NT2/D1 (cell line): ENCODE data around the gene KRTAP4-5.
"Not testable (repeated sequence)": the region's sequence is repeated elsewhere in the genome, so short reads cannot be mapped to it uniquely, and the experiment has no call there.

Experiments
- DNase-seq: peaks from one replicate; pipeline ENCODE4 v3.0.0-alpha.2; 2011; ENCODE audit warnings: low read depth, low spot score
- H3K27me3 ChIP-seq: 2 replicates; pipeline ENCODE4 v1.6.0; 2011; ENCODE audit warnings: mild to moderate bottlenecking; ENCODE audit not compliant: insufficient read length, insufficient read depth
- H3K36me3 ChIP-seq: 2 replicates; pipeline ENCODE4 v1.6.1; 2011; ENCODE audit warnings: mild to moderate bottlenecking, low read length, mixed read lengths; ENCODE audit not compliant: insufficient read depth, insufficient read length
- H3K4me1 ChIP-seq: 2 replicates; pipeline ENCODE4 v1.5.1; 2011; ENCODE audit not compliant: insufficient read depth, insufficient read length
- H3K4me3 ChIP-seq: 2 replicates; pipeline ENCODE4 v1.5.1; 2011; ENCODE audit warnings: low read depth; ENCODE audit not compliant: insufficient read length
- H3K9ac ChIP-seq: 2 replicates; pipeline ENCODE4 v1.6.0; 2011; ENCODE audit warnings: low read depth; ENCODE audit not compliant: insufficient read length
- H3K9me3 ChIP-seq: 2 replicates; pipeline ENCODE4 v1.5.1; 2011; ENCODE audit warnings: mild to moderate bottlenecking, low read length; ENCODE audit not compliant: insufficient read depth
- SUZ12 ChIP-seq: IDR thresholded peaks from 2 replicates; pipeline ENCODE4 v1.6.1; 2011; ENCODE audit not compliant: insufficient read length, insufficient read depth; ENCODE audit errors: extremely low read depth
- YY1 ChIP-seq: IDR thresholded peaks from 2 replicates; pipeline ENCODE4 v1.6.1; 2011; ENCODE audit not compliant: insufficient read length, insufficient read depth
- ZNF274 ChIP-seq: IDR thresholded peaks from 2 replicates; pipeline ENCODE4 v1.6.1; 2011; ENCODE audit warnings: mild to moderate bottlenecking, low read depth, low read length

The KRTAP4-5 gene

DNA sequence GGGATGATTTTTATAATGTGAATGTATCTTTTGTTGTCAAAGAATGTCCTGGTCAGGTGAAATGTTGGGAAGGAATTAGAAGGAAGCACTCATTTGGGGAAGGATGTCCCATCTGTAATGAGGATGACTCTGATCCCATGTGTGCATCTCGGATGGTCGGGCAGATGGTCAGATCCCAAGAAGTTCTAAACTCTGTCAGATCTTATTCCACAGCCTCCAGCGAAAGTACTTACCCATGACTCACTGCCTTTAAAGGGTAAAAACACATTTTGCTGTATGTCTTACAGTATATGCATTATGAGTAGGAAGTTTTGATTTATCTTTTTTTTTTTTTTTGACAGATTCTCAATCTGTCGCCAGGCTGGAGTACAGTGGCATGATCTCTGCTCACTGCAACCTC lies 30.9 kb downstream of the KRTAP4-5 start:
- DNase-seq: no peak
- TF ChIP-seq ZNF274 (no peak), SUZ12 (no peak), YY1 (no peak)
- H3K9me3 ChIP-seq: peaks cover 9% of the 10 kb centered on the region; the same call in 1 of the 2 replicates
- H3K27me3 ChIP-seq: no peaks in the 10 kb centered on the region
- H3K4me3 ChIP-seq: no peak overlapping the region
- no peak overlapping the region for H3K9ac ChIP-seq
- H3K4me1 ChIP-seq: peaks cover 2% of the 10 kb centered on the region
- no peaks in the 10 kb centered on the region for H3K36me3 ChIP-seq

DNA sequence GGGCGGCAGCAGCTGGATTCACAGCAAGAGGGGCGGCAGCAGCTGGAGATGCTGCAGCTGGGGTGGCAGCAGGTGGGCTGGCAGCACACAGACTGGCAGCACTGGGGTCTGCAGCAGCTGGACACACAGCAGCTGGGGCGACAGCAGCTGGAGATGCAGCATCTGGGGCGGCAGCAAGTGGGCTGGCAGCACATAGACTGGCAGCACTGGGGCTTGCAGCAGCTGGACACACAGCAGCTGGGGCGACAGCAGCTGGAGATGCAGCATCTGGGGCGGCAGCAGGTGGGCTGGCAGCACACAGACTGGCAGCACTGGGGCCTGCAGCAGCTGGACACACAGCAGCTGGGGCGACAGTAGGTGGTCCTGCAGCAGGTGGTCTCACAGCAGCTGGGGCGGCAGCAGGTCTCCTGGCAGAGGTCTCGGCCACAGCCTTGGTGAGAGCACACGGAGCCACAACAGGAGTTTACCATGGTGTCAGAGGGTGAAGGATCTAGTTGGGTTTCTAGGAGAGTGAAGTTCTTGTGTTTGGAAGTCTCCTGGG lies 31.7 kb downstream of the KRTAP4-5 start, which contains the start of gene KRTAP4-11:
TSS of gene KRTAP4-11 (minus strand) at position 528 of the 541 bp plus-strand sequence. CDS start at position 470, 58 bp downstream.
- H3K9me3 ChIP-seq: peaks cover 17% of the 10 kb centered on the region
- DNase-seq, H3K9ac ChIP-seq, H3K27me3 ChIP-seq, H3K4me1 ChIP-seq, H3K4me3 ChIP-seq, H3K36me3 ChIP-seq: not testable (repeated sequence)

DNA sequence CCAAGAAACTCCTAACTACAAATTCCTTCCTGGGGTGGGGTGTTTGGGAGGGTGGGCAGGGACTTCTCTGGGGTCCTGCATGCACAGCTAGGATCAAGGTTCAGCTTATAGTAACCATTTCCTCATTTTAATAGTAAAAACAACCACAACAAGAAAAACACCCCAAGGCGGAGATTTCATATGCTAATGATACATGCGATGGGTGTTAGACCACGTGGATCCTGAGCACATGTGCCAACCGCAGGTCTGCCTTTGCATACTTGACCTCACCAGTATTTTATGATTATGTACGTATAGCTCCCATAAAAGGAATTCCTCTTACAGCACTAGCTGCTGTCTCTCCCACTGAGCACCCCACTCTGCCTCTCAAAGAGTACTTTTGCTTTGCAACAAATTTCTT lies 33.3 kb downstream of the KRTAP4-5 start:
- H3K4me3 ChIP-seq: no peak overlapping the region

DNA sequence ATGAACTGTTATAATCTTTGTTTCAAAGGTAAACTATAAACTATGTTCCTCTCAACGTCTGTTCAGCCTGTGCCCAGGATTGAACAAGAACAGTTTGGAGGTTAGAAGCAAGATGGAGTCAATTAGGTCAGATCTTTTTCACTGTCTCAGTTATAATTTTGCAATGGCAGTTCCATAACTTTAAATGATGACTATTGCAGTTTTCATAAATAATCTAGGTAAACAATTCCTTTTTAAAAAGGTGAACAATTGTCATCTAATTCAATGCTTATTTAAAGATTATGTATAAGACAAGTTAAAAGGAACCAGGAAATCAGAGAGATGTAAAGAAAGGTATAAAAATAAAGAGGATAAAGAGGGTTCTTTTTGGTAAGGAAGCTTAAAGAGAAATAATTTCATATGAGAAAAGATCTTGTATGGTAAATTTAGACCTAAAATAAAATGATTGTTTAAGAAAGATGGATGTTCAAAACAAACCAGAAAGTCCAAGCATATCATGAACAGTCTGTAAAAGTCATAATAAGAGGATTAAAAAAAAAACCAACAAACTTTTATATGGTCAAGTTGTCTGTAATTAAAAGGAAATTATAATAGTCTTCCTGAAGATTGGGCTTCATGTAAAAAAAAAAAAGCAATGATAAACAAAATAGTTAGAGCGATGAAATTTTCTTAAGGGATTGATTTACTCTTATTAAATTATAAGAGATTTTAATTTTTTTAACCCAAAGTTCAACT lies 38.3 kb downstream of the KRTAP4-5 start:
- Histone ChIP-seq H3K4me3 (no peak overlapping the region), H3K4me1 (peaks cover 2% of the 10 kb centered on the region), H3K9ac (no peak overlapping the region), H3K36me3 (no peaks in the 10 kb centered on the region), H3K27me3 (no peaks in the 10 kb centered on the region), H3K9me3 (peaks cover 44% of the 10 kb centered on the region)
- no peak for TF ChIP-seq SUZ12
- no peak for TF ChIP-seq ZNF274
- TF ChIP-seq YY1: no peak
- DNase-seq: no peak

More for the DNA sequence above, 33.3 kb downstream of the KRTAP4-5 start:
- Histone ChIP-seq H3K9me3 (peaks cover 33% of the 10 kb centered on the region), H3K36me3 (no peaks in the 10 kb centered on the region), H3K4me1 (peaks cover 2% of the 10 kb centered on the region), H3K9ac (no peak overlapping the region), H3K27me3 (no peaks in the 10 kb centered on the region)
- TF ChIP-seq YY1 (no peak), SUZ12 (no peak)
- no peak for DNase-seq

DNA sequence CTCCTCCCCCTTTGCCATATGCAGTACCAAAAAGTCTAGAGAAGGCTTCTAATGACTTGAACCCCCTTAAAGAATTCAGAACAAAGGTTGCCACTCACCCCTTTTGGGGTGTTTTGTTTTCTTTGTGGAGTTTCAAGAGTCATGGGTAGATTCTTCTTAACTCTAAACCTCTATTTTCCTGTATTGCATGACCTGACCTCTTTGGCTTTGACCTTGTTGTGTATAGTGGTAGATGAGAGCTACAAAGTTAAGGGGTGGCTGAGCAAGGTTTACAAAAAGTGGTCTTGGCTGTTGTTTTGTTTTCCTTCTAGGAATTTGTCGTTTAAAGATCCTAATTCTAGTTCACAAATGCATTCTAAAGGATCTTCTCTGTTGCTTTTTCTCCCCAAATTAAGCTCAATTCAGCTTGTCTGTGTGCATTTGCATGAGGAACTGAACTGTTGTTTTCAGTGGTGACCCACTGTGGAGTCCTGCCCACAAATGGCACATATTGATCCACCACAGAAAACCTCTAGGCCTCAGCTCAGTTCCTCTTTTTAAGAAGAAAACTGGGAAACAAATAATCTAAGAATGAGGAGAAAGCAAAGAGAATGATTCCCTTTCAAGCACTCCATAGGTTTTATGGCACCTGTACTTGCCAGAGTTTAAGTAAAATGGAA lies 40.8 kb downstream of the KRTAP4-5 start:
- H3K9ac ChIP-seq, H3K4me1 ChIP-seq, H3K27me3 ChIP-seq, H3K36me3 ChIP-seq, H3K4me3 ChIP-seq, DNase-seq: not testable (repeated sequence)
- peaks cover 36% of the 10 kb centered on the region for H3K9me3 ChIP-seq

DNA sequence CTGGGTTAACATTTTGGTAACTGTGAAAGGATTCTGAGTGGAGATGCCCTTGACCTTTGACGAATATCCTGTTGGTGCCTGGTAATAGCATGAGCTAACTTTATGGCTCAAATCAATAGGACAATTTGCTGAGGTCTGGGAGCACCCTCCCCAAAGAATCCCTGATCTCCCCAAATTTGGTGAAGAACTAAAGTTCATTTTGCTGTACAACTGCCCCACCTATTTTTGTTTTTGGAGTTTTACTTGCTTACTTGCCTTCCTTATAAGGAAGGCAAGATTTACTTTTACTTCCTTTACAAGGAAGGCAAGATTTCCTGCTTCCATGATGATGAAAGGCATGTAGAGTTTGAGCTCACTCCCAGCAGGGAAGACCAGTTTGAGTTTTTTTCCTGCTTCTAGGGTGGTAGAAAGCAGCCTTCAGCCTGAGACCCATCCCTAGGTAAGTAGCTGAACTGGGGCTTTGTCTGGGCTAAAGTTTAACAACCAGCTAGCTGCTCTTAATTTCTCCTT lies 41.6 kb downstream of the KRTAP4-5 start:
- TF ChIP-seq YY1: no peak
- TF ChIP-seq ZNF274: no peak
- no peak for TF ChIP-seq SUZ12

GRCh38 chr17:41105347-41105746 lies 44.3 kb downstream of the KRTAP4-5 start, which contains the start of gene KRTAP4-9:
TSS of gene KRTAP4-9 (plus strand) at chr17:41105389. CDS start at chr17:41105389, 0 bp downstream.
- H3K27me3 ChIP-seq, H3K9ac ChIP-seq, H3K36me3 ChIP-seq, H3K9me3 ChIP-seq, DNase-seq, H3K4me3 ChIP-seq, H3K4me1 ChIP-seq: not testable (repeated sequence)

More for the DNA sequence above, 41.6 kb downstream of the KRTAP4-5 start:
- Histone ChIP-seq H3K9me3 (peaks cover 27% of the 10 kb centered on the region), H3K27me3 (no peaks in the 10 kb centered on the region), H3K36me3 (no peaks in the 10 kb centered on the region), H3K4me1 (no peaks in the 10 kb centered on the region), H3K9ac (no peak overlapping the region), H3K4me3 (no peak overlapping the region)
- no peak for DNase-seq

DNA sequence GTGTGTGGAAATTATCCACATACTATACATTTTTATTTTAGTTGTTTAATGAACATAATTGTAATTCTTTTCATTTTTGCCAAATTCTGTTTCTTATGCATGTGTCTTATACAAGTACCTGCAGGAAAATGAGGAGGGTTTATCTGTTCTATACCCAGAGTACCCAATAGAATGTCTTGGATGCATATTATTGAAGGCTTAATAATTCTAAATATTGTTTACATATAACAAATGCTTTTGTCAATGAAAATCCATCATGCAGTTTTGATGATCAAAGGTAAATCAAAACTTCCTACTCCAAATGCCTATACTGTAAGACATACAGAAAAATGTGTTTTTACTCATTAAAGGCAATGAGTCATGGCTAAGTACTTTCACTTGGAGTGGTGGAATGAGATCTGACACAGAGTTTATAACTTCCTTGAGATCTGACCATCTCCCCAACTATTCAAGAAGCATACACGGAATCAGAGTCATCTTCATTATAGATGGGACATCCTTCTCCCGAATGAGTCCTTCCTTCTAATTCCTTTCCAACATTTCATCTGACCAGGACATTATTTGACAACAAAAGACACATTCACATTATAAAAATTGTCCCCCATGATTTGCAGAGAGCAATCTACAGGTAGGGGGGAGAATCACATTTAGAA lies 45.1 kb downstream of the KRTAP4-5 start:
- H3K36me3 ChIP-seq, H3K27me3 ChIP-seq, H3K9ac ChIP-seq, H3K9me3 ChIP-seq, H3K4me3 ChIP-seq, H3K4me1 ChIP-seq, DNase-seq: not testable (repeated sequence)
